ENCODE results near the gene PRKCE.

PRKCE gene

GRCh38 chr2:46134531-46135227 lies 483.2 kb downstream of the PRKCE start:
- DNase-seq (ENCODE audit: low read depth) = no peak

GRCh38 chr2:46135228-46135855 lies 483.9 kb downstream of the PRKCE start:
- no peak for TF ChIP-seq CTCF (conservative IDR thresholded peaks at IDR 0.05; ENCODE audit: low read depth, low read length)
- H3K4me3 ChIP-seq (ENCODE audit: low read length) = no peak overlapping the region
- no peak for DNase-seq (ENCODE audit: low read depth)

More at GRCh38 chr2:46134531-46135227, 483.2 kb downstream of the PRKCE start:
- no peak for TF ChIP-seq CTCF (conservative IDR thresholded peaks at IDR 0.05; ENCODE audit: low read depth, low read length)
- H3K4me3 ChIP-seq (ENCODE audit: low read length) = no peak overlapping the region

- no peak for TF ChIP-seq CTCF (conservative IDR thresholded peaks at IDR 0.05; ENCODE audit: low read depth, low read length)
- no peak overlapping the region for H3K4me3 ChIP-seq (ENCODE audit: low read length)
- DNase-seq (ENCODE audit: low read depth) = peak; percentile 78
Measured at GRCh38 chr2:46135958-46136357, 484.5 kb downstream of the PRKCE start.

- no peak for TF ChIP-seq CTCF (conservative IDR thresholded peaks at IDR 0.05; ENCODE audit: low read depth, low read length)
- no peak for DNase-seq (ENCODE audit: low read depth)
- H3K4me3 ChIP-seq (ENCODE audit: low read length) = no peak overlapping the region
Measured at GRCh38 chr2:46136481-46136880, 485.0 kb downstream of the PRKCE start.

- no peak overlapping the region for H3K4me3 ChIP-seq (ENCODE audit: low read length)
- no peak for DNase-seq (ENCODE audit: low read depth)
- no peak for TF ChIP-seq CTCF (conservative IDR thresholded peaks at IDR 0.05; ENCODE audit: low read depth, low read length)
Measured at GRCh38 chr2:46136953-46137352, 485.5 kb downstream of the PRKCE start.

GRCh38 chr2:46142546-46143428 lies 491.3 kb downstream of the PRKCE start:
- no peak for TF ChIP-seq CTCF (conservative IDR thresholded peaks at IDR 0.05; ENCODE audit: low read depth, low read length)
- H3K4me3 ChIP-seq (ENCODE audit: low read length) = no peak overlapping the region
- DNase-seq (ENCODE audit: low read depth) = no peak
